Peyer's patch (tissue), 4 donors: ENCODE data around the gene ATP13A3.

Source experiments
- CTCF ChIP-seq, 6 experiments: fragments of 450-650 bp in 4 of 6; fragments of 200-600 bp in 2 of 6; sonication (generic) in 1 of 6; IDR thresholded peaks; one replicate each; pipeline ENCODE4 v1.5.1; 2017 to 2019; ENCODE audit warnings: antibody characterized with exemption in 6 of 6, mild to moderate bottlenecking in 3 of 6, moderate library complexity in 1 of 6
- POLR2A ChIP-seq, 2 donors: fragments of 450-650 bp; IDR thresholded peaks; one replicate each; pipeline ENCODE4 v1.5.1; 2017; ENCODE audit warnings: antibody characterized with exemption in 2 of 2, mild to moderate bottlenecking in 2 of 2, moderate library complexity in 2 of 2

- TF ChIP-seq POLR2A (IDR thresholded peaks at IDR 0.05) (no peak), CTCF (IDR thresholded peaks at IDR 0.05) (no peak)
These were observed 46.8 kb downstream of the ATP13A3 start for GRCh38 chr3:194439881-194440550.
